LHCN-M2 (cell line): ENCODE data around the gene PGAP3. TPM values are rescaled to one million over a fixed set of nuclear protein-coding genes. Genes with fewer than 3 reads are reported as not detected.

Experiments used
- DNase-seq: peaks from one replicate; pipeline ENCODE4 v3.0.0-alpha.2; 2012; ENCODE audit warnings: low read depth
- total RNA-seq: library from RNA; depleted of rRNA; stranded (reverse); fragments of >200 nt; gene quantifications from 2 replicates; pipeline ENCODE4 v1.2.3, GENCODE V29; 2014

PGAP3 gene
- total RNA-seq, 1 experiment from 2014 or later = 14.0 TPM

DNA sequence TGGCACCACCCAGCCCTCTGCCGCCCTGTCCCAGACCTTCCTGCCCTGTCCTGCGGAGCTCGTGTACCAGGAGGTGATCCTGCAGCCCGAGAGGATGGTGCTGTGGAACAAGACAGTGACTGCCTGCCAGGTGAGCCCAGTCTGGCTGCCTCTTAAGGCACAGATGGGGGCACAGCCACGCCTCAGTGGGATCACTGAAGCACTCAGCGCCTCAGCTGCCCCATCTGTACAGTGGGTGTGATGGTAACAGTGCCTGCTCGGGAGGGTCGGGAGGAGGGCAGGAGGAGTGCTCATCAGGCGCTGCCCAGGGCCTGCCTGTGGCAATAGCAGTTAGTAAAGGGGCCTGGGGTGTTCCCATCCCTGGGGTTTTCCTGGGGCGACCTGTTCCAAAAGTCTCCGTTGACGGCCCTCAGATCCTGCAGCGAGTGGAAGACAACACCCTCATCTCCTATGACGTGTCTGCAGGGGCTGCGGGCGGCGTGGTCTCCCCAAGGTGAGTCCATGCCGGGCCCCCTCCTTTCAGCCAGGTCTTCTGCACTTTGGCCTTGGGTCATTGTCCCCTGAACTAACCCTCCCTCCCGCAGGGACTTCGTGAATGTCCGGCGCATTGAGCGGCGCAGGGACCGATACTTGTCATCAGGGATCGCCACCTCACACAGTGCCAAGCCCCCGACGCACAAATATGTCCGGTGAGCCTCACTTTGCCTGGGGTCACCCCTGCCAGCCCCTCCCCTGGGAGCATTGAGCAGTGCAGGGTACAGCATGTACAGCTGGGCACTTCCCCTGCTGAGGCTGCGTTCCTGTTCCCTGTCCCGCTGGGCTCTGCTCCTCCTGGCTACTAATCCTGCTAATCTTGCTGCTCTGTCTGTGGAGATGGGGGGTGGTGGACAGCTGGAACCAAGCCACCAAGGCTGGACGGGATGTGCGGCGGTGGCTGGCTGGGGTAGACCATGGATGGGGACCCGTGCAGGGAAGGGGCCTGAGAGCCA, 27.2 kb downstream of the PGAP3 start:
- DNase-seq = no peak

DNA sequence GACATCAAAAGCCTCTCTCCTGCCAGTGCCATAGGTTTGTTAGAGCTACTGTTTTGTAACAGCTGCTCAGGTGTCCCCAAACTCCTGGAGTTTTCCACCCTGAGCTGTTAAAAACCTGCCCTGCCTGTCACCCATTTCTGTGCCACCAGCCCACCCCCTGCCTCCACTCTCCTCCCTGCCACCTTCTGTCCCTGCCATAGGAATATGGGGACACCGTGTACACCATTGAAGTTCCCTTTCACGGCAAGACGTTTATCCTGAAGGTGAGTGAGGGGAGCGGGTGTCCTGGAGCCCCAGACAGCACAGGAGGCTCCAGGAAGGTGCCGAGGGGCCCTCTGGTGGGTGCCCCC, 27.9 kb downstream of the PGAP3 start:
- no peak for DNase-seq

DNA sequence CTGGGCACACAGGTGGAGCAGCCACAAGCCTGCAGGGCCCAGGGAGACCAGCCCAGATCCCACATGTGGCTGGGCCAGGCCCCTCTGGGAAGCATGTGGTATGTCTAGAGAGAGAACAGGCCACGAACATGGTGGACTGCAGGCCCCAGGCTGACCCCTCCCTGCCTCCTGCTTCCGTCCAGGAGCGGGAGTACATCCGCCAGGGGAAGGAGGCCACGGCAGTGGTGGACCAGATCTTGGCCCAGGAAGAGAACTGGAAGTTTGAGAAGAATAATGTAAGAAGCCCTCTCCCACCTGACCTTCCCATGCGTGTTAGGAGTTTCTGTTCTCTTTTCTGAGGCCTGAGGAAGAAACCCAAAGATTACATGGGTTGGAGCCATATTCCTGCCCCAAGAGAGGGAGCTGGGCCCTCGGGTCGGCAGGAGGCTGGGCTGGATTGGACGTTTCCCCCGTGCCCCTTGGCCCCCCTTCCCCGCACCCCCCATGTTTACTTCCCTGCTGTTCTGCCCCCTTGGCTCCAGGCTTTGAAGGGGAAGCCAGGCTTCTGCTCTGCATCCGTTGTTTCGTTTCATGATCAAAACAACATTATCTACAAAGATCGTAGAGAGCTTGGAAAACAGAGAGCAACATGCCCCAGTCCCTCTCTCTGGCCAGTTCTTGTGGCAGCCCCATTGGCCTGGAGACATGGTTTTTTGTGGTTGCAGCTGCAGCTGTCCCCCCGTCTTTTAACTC, 28.4 kb downstream of the PGAP3 start:
- DNase-seq = no peak

DNA sequence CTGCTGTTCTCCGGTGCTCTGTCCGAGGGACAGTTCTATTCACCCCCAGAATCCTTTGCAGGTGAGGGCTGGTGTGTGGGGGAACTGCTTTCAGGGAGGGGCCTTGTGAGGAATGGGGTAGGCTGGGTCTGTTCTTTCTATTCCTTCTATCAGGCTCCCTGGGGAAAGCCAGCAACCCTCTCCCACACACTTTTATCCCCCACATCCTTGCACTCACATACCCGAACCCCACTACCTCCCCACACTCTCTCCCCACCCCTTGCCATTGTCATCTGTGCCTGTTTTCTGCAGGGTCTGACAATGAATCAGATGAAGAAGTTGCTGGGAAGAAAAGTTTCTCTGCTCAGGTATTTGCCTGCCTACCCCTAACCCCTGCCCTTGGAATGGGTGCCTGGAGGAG, 29.1 kb downstream of the PGAP3 start:
- no peak for DNase-seq

DNA sequence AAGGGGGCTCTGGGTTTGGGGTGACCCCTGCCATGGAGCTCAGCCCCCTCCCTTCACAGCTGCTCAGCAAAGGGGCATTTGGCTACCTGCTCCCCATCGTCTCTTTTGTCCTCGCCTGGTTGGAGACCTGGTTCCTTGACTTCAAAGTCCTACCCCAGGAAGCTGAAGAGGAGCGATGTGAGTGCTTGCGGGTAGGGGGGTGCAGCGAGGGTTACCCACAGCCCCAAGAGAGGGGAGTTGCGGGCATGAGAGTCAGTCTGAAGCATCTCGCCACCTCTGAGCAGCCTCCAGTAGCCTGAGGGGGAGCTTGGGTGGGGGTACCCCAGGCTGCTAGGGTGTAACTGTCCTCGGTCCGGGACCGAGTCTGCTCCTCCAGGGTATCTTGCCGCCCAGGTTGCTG, 29.5 kb downstream of the PGAP3 start:
- no peak for DNase-seq

DNA sequence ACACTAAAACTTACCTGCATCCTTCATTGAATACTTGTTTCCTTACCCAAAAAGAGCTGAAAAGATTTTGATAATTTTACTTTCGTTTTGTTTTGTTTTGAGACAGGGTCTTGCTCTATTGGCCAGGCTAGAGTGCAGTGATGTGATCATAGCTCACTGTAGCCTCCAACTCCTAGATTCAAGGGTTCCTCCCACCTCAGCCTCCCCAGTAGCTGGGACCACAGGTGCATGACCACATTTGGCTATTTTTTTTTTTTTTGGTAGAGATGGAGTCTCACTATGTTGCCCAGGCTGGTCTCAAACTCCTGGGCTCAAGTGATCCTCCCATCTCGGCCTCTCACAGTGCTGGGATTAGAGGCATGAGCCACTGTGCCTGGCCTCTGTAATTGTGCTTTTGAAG, 32.8 kb downstream of the PGAP3 start:
- no peak for DNase-seq

DNA sequence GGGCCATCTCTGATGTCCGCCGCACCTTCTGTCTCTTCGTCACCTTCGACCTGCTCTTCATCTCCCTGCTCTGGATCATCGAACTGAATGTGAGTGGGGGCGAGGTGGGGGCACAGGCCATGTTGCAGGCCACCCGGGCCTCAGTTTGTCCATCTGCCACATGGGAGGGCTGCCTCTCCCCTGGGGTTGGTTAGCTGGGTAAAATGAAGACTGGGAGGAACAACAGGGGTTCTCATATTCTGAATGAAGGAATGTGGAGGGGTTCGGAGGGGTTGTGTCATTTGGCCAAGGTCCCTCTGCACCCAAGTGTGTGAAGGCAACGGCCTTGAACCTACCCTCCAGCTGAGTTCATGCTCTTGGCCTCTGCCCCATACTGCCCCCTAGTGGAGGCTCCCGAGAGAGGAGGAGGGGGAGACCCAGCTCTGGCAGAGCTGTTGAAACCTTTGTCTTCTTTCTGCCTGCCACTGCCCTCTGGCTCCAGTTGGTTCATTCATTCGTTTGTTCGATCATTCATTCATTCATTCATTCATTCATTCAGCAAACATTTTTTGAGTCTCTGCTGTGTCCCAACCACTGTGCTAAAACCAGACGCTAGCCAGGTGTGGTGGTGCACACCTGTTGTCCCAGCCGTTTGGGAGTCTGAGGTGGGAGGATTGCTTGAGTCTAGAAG, 34.1 kb downstream of the PGAP3 start:
- DNase-seq = peak; percentile 53

DNA sequence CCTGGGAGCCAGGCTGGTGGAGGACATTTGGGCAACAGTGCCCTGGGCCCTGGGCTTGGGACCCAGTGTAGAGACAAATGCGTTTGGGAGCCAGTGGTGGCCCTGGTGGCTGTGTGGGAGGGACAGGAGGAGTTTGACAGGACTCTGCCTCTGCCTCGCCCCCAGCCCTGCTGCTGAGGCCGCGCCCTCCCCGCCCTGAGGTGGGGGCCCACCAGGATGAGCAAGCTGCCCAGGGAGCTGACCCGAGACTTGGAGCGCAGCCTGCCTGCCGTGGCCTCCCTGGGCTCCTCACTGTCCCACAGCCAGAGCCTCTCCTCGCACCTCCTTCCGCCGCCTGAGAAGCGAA, 34.6 kb downstream of the PGAP3 start:
- no peak for DNase-seq

DNA sequence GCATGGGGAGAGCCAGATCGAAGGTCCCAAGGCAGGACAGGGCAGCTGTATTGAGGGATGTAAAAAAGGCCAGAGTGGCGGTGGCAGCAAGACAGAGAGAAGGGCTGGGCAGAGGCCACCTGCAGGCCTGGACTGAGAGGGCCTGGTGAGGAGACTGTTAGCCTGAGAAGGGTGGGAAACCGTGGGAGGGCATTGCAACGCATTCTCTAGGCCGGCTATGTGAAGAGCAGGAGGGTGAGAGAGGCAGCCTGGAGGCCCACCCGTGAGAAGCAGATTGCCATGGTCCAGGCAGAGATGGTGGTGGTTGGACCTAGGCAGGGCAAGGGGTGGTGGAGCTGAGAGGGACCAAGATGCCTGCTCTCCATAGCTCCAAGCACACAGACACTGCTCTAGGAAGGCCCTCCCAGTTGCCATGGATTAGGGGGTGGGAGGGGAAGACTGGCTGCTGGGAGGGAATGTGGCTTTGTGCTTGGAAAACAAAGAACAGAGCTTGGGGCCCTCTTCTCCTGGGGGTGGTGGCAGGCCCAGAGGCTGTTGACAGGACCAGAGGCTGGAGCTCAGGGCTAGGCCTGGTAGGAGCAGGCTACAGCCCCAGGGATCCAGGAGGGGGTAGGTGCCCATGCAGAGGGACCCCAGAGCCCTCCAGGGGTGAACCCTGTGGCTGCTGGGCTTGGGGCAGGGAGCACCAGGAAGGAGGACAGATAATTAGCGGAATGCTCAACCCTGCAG, 35.1 kb downstream of the PGAP3 start:
- no peak for DNase-seq

DNA sequence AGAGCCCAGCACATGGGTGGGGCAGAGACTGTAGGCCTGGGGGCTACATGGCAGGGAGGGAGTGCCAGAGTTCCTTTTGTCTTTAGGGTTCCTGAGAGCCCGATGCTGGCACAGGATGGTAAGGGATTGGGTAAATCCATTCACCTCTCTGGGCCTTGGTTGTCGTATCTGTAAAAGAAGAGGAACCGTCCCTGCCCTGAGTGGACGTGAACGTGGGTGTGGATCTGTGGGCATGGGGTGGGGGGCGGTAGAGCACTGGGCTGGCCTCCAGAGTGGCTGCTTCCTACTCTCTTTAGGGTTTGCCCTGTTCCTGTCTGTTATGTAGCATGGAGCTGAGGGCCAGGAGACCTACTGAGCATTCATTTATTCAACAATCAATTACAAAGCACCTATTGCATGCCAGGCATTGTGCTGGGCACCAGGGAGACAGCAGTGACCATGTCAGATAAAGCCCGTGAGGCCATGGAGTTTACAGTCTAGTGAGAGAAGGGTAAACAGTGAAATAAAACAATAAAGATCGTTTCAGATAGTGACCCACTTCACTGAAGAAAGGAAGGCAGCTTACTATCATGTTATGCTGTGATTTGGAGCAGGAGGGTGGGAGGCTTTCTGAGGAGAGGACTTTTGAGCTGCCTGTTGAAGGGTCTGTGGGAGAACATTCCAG, 35.8 kb downstream of the PGAP3 start:
- no peak for DNase-seq

DNA sequence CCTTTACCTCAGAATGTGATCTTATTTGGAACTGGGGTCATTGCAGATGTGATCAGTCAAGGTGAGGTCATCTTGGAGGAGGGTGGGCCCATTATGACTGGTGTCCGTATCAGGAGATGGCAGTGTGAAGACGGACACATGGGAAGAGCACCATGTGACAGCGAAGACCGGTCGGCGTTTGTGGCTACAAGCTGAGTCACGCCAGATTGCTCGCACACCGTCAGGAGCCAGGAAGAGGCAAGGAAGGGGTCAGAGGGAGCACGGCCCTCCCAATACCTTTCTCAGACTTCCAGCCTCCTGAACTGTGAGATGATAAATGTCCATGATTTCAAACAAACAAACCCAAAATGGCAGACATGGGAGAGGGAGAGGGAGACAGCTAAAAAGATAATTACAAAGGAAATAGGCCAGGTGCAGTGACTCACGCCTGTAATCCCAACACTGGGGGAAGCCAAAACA, 37.7 kb downstream of the PGAP3 start:
- no peak for DNase-seq

DNA sequence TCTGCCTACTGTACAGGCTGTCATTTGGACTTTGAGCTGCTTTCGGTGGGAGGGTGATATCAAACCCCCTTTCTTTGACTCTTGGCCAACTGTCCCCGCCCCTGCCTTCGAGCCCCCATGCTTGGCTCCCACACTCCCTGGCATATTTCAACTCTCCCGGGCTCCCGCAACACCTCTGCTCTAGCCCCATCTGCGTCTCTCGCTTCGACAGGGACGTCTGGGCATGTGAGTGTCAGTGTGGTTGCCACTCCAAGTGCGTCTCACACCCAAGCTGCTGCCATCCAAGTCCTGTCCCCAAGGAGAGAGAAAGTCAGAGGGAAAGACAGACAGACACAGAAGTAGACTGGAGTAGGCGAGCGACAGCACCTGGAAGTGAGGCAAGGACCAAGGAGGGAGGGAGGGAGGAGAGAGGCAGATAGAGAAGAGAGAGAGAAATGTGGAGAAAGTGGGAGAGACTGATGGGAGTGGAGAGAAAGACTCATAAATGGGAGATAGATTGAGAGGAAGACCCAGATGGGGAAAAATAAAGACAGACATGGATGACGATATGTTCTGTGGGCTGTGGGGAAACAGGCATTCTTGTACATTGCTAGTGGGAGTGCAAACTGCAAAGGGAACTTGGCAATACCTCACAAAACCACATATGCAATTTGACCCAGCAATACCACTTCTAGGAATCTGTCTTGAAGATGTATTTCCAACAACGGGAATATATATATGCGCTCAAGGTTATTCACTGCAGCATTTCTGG, 39.1 kb downstream of the PGAP3 start:
- no peak for DNase-seq

DNA sequence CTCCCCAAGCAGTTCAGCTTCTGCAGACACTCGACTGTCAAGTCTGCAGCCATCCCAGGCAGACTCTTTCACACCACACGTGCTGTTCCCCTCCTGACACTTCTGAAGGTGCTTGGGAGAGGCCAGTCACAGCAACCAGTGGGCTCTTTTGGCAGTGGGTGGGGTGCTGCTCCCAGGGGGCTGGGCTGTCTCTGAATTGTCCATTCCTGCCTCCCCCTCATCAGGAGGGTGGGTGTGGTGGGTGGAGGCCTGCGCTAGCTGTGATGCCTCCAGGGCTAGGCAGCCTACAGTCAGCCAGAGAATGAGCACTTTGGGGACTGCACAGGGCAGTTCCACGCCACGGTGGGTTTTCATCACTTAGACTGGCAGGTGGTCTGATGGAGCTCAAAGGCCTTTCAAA, 40.6 kb downstream of the PGAP3 start:
- no peak for DNase-seq

DNA sequence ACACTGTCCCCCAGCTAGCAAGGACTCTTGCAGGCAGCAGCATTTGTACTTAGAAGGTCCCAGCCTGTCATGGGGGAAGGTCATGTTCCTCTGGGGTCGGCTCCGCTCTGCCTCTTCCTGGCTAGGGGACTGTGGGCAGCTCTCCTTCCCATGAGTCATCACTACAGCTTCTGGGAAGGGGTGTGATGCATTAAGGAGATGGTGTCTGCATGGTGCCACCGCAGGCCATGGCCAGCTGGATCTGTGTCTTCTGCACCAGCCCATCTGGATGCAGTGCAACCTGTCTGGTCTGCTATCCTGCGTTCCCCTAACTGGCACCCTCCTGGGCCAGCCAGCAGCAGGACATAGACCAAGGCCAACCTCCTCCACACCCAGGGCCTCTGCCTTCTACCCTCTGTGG, 44.6 kb downstream of the PGAP3 start:
- peak; percentile 69 for DNase-seq

DNA sequence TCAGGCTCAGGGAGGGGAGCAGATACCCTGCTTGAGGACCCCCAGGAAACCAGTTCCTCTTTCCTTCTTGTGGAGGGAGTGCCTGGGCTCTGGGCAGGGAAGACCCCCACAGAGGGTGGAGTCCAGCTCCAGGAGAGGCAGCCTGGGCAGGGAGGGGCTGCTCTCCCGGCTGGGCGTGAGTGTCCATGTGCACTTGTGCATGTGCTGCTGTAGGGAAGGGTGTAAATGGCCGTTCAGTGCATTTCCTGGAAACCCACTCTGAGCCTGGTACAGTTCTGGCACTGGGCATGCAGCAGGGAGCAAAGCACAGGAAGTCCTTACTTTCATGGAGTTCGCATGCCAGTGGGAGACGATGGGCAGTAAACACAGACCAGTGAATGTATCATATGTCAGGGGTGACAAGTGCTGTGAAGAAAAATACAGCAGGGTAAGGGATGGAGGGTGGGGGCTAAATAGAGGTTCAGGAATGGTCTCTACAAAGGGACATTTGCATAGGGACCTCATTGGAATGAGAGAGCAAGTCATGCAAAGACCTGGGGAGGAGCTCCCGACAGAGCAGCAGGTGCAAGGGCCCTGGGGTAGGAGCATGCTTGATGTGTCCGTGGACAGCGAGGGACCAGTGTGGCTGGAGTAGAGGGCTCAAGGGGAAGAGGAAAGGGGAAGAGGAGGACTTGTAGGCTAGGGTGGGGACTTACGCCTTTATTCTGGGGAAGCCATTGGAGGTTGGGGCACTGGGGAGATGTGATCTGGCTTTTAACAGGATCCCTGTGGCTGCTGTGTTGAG, 45.4 kb downstream of the PGAP3 start:
- DNase-seq = no peak

DNA sequence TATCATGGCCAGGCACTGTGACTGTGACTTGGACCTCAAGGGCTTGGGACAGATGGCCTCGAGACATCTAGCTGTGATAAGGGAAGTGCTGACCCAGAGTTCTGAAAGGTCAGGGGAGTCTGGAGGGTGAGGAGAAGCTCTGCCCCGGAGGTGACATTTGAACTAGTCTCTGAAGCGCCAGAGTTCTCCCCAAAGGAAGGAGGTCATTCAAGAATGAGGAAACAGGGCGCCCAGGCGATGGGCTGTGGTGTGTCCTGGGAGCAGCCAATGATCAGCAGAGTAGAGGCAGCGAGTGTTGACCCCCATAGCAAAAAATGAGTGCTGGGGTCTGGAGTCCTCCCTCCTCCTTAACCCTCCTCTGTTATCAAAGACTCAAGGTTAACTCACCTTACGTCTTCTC, 46.0 kb downstream of the PGAP3 start:
- DNase-seq = no peak

DNA sequence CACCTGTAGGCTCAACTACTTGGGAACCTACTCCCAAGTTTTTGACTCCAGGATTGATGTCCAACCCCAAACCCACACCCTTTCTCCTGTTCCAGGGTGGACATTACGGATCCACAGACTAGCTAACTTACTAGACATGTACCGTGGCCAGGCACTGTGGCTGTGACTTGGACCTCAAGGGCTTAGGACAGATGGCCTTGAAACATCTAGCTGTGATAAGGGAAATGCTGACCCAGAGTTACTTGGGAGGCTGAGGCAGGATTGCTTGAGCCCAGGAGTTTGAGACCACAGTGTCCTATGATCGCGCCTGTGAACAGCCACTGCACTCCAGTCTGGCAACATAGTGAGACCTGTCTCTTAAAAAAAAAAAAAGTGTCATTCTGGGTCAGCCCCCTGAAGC, 46.8 kb downstream of the PGAP3 start:
- DNase-seq = no peak

DNA sequence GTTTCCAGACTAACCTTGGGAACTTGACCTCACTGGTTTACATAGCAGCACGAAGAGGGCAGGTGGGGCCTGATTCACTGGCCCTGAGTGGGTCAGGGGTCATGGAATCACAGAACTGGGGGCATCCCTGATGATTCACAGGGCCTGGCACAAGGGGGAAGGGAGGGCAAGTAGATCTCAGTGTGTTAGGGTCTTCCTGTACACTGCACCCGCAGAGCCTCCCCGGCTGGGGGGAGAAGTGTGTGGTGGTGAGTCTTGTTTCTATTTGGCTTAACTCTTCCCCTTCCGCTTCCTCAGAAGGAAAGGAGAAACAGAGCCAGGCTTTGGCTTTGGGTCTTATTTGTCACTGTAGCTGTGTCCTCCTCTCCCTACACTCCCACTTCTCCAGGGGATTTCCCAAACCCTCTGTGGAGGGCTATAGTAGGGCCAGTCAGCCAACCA, 47.2 kb downstream of the PGAP3 start:
- no peak for DNase-seq
